LNCaP clone FGC (cell line): ENCODE results near the gene NUDT16L1.

Experiments
- DNase-seq: peaks from one replicate; pipeline ENCODE4 v3.0.0-alpha.2; 2011; ENCODE audit warnings: low read depth
- H3K4me3 ChIP-seq: 2 replicates; pipeline ENCODE4 v1.5.1; 2011; ENCODE audit warnings: mild to moderate bottlenecking, low read depth, low read length, control low read depth
- CTCF ChIP-seq: IDR thresholded peaks from 2 replicates; pipeline ENCODE4 v1.5.1; 2012; ENCODE audit warnings: mild to moderate bottlenecking; ENCODE audit not compliant: control insufficient read depth, insufficient read depth; ENCODE audit errors: extremely low read depth

The NUDT16L1 gene

GRCh38 chr16:4664538-4665418 lies 28.6 kb upstream of the NUDT16L1 start:
- H3K4me3 ChIP-seq: no peak overlapping the region
- DNase-seq: no peak
- TF ChIP-seq CTCF: no peak

- no peak for TF ChIP-seq CTCF
- no peak for DNase-seq
- no peak overlapping the region for H3K4me3 ChIP-seq
These were observed 26.7 kb upstream of the NUDT16L1 start for GRCh38 chr16:4666537-4667202.

- no peak overlapping the region for H3K4me3 ChIP-seq
- no peak for TF ChIP-seq CTCF
- no peak for DNase-seq
These were observed 26.0 kb upstream of the NUDT16L1 start for GRCh38 chr16:4667203-4667963.

- TF ChIP-seq CTCF: no peak
- DNase-seq: no peak
- no peak overlapping the region for H3K4me3 ChIP-seq
These were observed 24.9 kb upstream of the NUDT16L1 start for GRCh38 chr16:4668313-4668960.

- H3K4me3 ChIP-seq: no peak overlapping the region
- DNase-seq: no peak
- no peak for TF ChIP-seq CTCF
These were observed 19.8 kb upstream of the NUDT16L1 start for GRCh38 chr16:4673387-4674046.

- no peak for TF ChIP-seq CTCF
- no peak overlapping the region for H3K4me3 ChIP-seq
- DNase-seq: no peak
These were observed 18.3 kb upstream of the NUDT16L1 start for GRCh38 chr16:4674926-4675530.
